ENCODE measurements around the gene GMDS.

Gene GMDS

GRCh38 chr6:1821164-1821512 lies 424.3 kb downstream of the GMDS start:
- Mint-ChIP-seq H3K27ac (no peak overlapping the region), H3K27me3 (ENCODE audit: low read depth) (no peaks in the 10 kb centered on the region), H3K9me3 (no peaks in the 10 kb centered on the region), H3K4me3 (no peak overlapping the region), H3K4me1 (ENCODE audit: low read depth) (no peaks in the 10 kb centered on the region), H3K36me3 (ENCODE audit: low read depth) (no peaks in the 10 kb centered on the region)

GRCh38 chr6:1820714-1821113 lies 424.7 kb downstream of the GMDS start:
- no peaks in the 10 kb centered on the region for H3K4me1 Mint-ChIP-seq (ENCODE audit: low read depth)
- H3K27ac Mint-ChIP-seq = no peak overlapping the region
- no peaks in the 10 kb centered on the region for H3K9me3 Mint-ChIP-seq
- H3K36me3 Mint-ChIP-seq (ENCODE audit: low read depth) = no peaks in the 10 kb centered on the region
- H3K27me3 Mint-ChIP-seq (ENCODE audit: low read depth) = no peaks in the 10 kb centered on the region
- no peak overlapping the region for H3K4me3 Mint-ChIP-seq

GRCh38 chr6:1820165-1820564 lies 425.2 kb downstream of the GMDS start:
- H3K4me1 Mint-ChIP-seq (ENCODE audit: low read depth) = no peaks in the 10 kb centered on the region
- no peak overlapping the region for H3K27ac Mint-ChIP-seq
- no peaks in the 10 kb centered on the region for H3K9me3 Mint-ChIP-seq
- no peak overlapping the region for H3K4me3 Mint-ChIP-seq
- no peaks in the 10 kb centered on the region for H3K27me3 Mint-ChIP-seq (ENCODE audit: low read depth)
- no peaks in the 10 kb centered on the region for H3K36me3 Mint-ChIP-seq (ENCODE audit: low read depth)

- Mint-ChIP-seq H3K36me3 (ENCODE audit: low read depth) (no peaks in the 10 kb centered on the region), H3K27me3 (ENCODE audit: low read depth) (no peaks in the 10 kb centered on the region), H3K27ac (no peak overlapping the region), H3K9me3 (no peaks in the 10 kb centered on the region), H3K4me1 (ENCODE audit: low read depth) (no peaks in the 10 kb centered on the region), H3K4me3 (no peak overlapping the region)
Observed at GRCh38 chr6:1819007-1819406, 426.4 kb downstream of the GMDS start.

GRCh38 chr6:1817033-1817761 lies 428.2 kb downstream of the GMDS start:
- Mint-ChIP-seq H3K27me3 (ENCODE audit: low read depth) (no peaks in the 10 kb centered on the region), H3K4me1 (ENCODE audit: low read depth) (no peaks in the 10 kb centered on the region), H3K9me3 (no peaks in the 10 kb centered on the region), H3K36me3 (ENCODE audit: low read depth) (no peaks in the 10 kb centered on the region), H3K27ac (no peak overlapping the region), H3K4me3 (no peak overlapping the region)

- no peak overlapping the region for H3K27ac Mint-ChIP-seq
- no peaks in the 10 kb centered on the region for H3K9me3 Mint-ChIP-seq
- no peaks in the 10 kb centered on the region for H3K36me3 Mint-ChIP-seq (ENCODE audit: low read depth)
- H3K27me3 Mint-ChIP-seq (ENCODE audit: low read depth) = no peaks in the 10 kb centered on the region
- no peak overlapping the region for H3K4me3 Mint-ChIP-seq
- H3K4me1 Mint-ChIP-seq (ENCODE audit: low read depth) = no peaks in the 10 kb centered on the region
Observed at GRCh38 chr6:1815827-1816452, 429.5 kb downstream of the GMDS start.

GRCh38 chr6:1814279-1814678 lies 431.1 kb downstream of the GMDS start:
- Mint-ChIP-seq H3K4me3 (no peak overlapping the region), H3K36me3 (ENCODE audit: low read depth) (no peaks in the 10 kb centered on the region), H3K27ac (no peak overlapping the region), H3K9me3 (no peaks in the 10 kb centered on the region), H3K27me3 (ENCODE audit: low read depth) (no peaks in the 10 kb centered on the region), H3K4me1 (ENCODE audit: low read depth) (no peaks in the 10 kb centered on the region)

- H3K9me3 Mint-ChIP-seq = no peaks in the 10 kb centered on the region
- H3K27ac Mint-ChIP-seq = no peak overlapping the region
- no peaks in the 10 kb centered on the region for H3K27me3 Mint-ChIP-seq (ENCODE audit: low read depth)
- H3K4me3 Mint-ChIP-seq = no peak overlapping the region
- H3K36me3 Mint-ChIP-seq (ENCODE audit: low read depth) = no peaks in the 10 kb centered on the region
- no peaks in the 10 kb centered on the region for H3K4me1 Mint-ChIP-seq (ENCODE audit: low read depth)
Observed at GRCh38 chr6:1812487-1812886, 432.9 kb downstream of the GMDS start.

GRCh38 chr6:1812034-1812433 lies 433.4 kb downstream of the GMDS start:
- no peak overlapping the region for H3K4me3 Mint-ChIP-seq
- H3K4me1 Mint-ChIP-seq (ENCODE audit: low read depth) = no peaks in the 10 kb centered on the region
- H3K9me3 Mint-ChIP-seq = no peaks in the 10 kb centered on the region
- no peaks in the 10 kb centered on the region for H3K36me3 Mint-ChIP-seq (ENCODE audit: low read depth)
- no peaks in the 10 kb centered on the region for H3K27me3 Mint-ChIP-seq (ENCODE audit: low read depth)
- no peak overlapping the region for H3K27ac Mint-ChIP-seq

GRCh38 chr6:1810880-1811279 lies 434.5 kb downstream of the GMDS start:
- Mint-ChIP-seq H3K27me3 (ENCODE audit: low read depth) (no peaks in the 10 kb centered on the region), H3K27ac (no peak overlapping the region), H3K4me1 (ENCODE audit: low read depth) (no peaks in the 10 kb centered on the region), H3K36me3 (ENCODE audit: low read depth) (no peaks in the 10 kb centered on the region), H3K9me3 (no peaks in the 10 kb centered on the region), H3K4me3 (no peak overlapping the region)

- Mint-ChIP-seq H3K36me3 (ENCODE audit: low read depth) (no peaks in the 10 kb centered on the region), H3K27ac (no peak overlapping the region), H3K4me1 (ENCODE audit: low read depth) (no peaks in the 10 kb centered on the region), H3K4me3 (no peak overlapping the region), H3K27me3 (ENCODE audit: low read depth) (no peaks in the 10 kb centered on the region), H3K9me3 (no peaks in the 10 kb centered on the region)
Observed at GRCh38 chr6:1809291-1809988, 436.0 kb downstream of the GMDS start.

GRCh38 chr6:1806935-1807334 lies 438.5 kb downstream of the GMDS start:
- Mint-ChIP-seq H3K9me3 (no peaks in the 10 kb centered on the region), H3K4me3 (no peak overlapping the region), H3K27ac (no peak overlapping the region), H3K4me1 (ENCODE audit: low read depth) (no peaks in the 10 kb centered on the region), H3K36me3 (ENCODE audit: low read depth) (no peaks in the 10 kb centered on the region), H3K27me3 (ENCODE audit: low read depth) (no peaks in the 10 kb centered on the region)

- no peaks in the 10 kb centered on the region for H3K4me1 Mint-ChIP-seq (ENCODE audit: low read depth)
- no peak overlapping the region for H3K4me3 Mint-ChIP-seq
- H3K27me3 Mint-ChIP-seq (ENCODE audit: low read depth) = no peaks in the 10 kb centered on the region
- H3K27ac Mint-ChIP-seq = no peak overlapping the region
- no peaks in the 10 kb centered on the region for H3K9me3 Mint-ChIP-seq
- no peaks in the 10 kb centered on the region for H3K36me3 Mint-ChIP-seq (ENCODE audit: low read depth)
Observed at GRCh38 chr6:1802491-1803395, 442.7 kb downstream of the GMDS start.

GRCh38 chr6:1801401-1801800 lies 444.0 kb downstream of the GMDS start:
- Mint-ChIP-seq H3K27me3 (ENCODE audit: low read depth) (no peaks in the 10 kb centered on the region), H3K4me1 (ENCODE audit: low read depth) (peaks cover 4% of the 10 kb centered on the region), H3K36me3 (ENCODE audit: low read depth) (no peaks in the 10 kb centered on the region), H3K4me3 (no peak overlapping the region), H3K27ac (no peak overlapping the region), H3K9me3 (no peaks in the 10 kb centered on the region)
